ENCODE results near the gene CARMIL1.
"Not testable (repeated sequence)": the region's sequence is repeated elsewhere in the genome, so short reads cannot be mapped to it uniquely, and the experiment has no call there.

CARMIL1 gene

DNA sequence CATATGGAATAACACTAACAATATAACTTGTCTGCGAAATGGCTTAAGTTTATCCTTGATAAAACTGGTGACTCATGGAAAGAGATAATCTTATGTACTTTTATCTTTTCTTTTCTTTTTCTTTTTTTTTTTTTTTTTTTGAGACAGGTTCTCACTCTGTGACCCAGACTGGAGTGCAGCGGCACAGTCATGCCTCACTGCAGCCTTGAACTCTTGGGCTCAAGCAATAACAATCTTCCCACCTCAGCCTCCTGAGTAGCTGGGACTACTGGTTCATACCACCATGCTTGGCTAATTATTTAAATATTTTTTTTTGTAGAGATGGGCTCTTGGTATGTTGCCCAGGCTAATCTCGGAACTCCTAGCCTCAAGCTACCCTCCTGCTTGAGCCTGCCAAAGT lies 304.7 kb downstream of the CARMIL1 start:
- no peaks in the 10 kb centered on the region for H3K36me3 ChIP-seq (ENCODE audit: control insufficient read depth in 1 of 2, insufficient read depth in 2 of 2, low read length in 2 of 2)
- no peaks in the 10 kb centered on the region for H3K27me3 ChIP-seq (ENCODE audit: low read depth, low read length)
- no peaks in the 10 kb centered on the region for H3K9me3 ChIP-seq (ENCODE audit: control insufficient read depth in 1 of 2, low read length in 2 of 2)
- no peak overlapping the region for H3K27ac ChIP-seq (ENCODE audit: low read length)
- H3K4me1 ChIP-seq (ENCODE audit: control insufficient read depth in 1 of 2, insufficient read depth in 2 of 2, low read length in 2 of 2) = no peaks in the 10 kb centered on the region
- no peak overlapping the region for H3K4me3 ChIP-seq (ENCODE audit: low read depth in 1 of 2, low read length in 2 of 2)

DNA sequence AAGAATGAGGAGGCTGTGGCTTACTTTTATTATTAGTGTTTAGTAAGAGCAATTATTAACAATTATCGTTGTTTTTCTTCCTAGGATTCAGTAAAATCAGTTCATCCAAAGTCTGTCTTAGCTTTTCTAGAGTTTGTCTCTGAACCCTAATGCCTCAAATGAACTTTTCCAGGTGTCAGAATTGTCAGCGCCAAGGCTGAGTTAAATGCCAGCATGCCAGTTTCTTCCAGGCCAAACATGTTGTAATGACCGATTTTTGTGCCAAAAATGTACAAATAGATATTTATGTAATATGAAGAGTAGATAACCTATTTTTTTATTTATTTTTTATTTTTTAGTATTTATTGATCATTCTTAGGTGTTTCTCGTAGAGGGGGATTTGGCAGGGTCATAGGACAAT lies 306.1 kb downstream of the CARMIL1 start:
- no peaks in the 10 kb centered on the region for H3K27me3 ChIP-seq (ENCODE audit: low read depth, low read length)
- no peak overlapping the region for H3K27ac ChIP-seq (ENCODE audit: low read length)
- no peaks in the 10 kb centered on the region for H3K36me3 ChIP-seq (ENCODE audit: control insufficient read depth in 1 of 2, insufficient read depth in 2 of 2, low read length in 2 of 2)
- no peaks in the 10 kb centered on the region for H3K4me1 ChIP-seq (ENCODE audit: control insufficient read depth in 1 of 2, insufficient read depth in 2 of 2, low read length in 2 of 2)
- H3K4me3 ChIP-seq (ENCODE audit: low read depth in 1 of 2, low read length in 2 of 2) = no peak overlapping the region
- no peaks in the 10 kb centered on the region for H3K9me3 ChIP-seq (ENCODE audit: control insufficient read depth in 1 of 2, low read length in 2 of 2)

DNA sequence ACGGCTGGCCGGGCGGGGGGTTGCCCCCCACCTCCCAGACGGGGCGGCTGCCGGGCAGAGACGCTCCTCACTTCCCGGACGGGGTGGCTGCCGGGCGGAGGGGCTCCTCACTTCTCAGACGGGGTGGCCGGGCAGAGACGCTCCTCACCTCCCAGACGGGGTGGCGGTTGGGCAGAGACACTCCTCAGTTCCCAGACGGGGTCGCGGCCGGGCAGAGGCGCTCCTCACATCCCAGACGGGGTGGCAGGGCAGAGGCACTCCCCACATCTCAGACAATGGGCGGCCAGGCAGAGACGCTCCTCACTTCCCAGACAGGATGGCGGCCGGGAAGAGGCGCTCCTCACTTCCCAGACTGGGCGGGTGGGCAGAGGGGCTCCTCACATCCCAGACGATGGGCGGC lies 306.9 kb downstream of the CARMIL1 start:
- not testable (repeated sequence) for H3K36me3 ChIP-seq (ENCODE audit: control insufficient read depth in 1 of 2, insufficient read depth in 2 of 2, low read length in 2 of 2); H3K4me1 ChIP-seq (ENCODE audit: control insufficient read depth in 1 of 2, insufficient read depth in 2 of 2, low read length in 2 of 2); H3K27ac ChIP-seq (ENCODE audit: low read length); H3K4me3 ChIP-seq (ENCODE audit: low read depth in 1 of 2, low read length in 2 of 2); H3K27me3 ChIP-seq (ENCODE audit: low read depth, low read length); H3K9me3 ChIP-seq (ENCODE audit: control insufficient read depth in 1 of 2, low read length in 2 of 2)

DNA sequence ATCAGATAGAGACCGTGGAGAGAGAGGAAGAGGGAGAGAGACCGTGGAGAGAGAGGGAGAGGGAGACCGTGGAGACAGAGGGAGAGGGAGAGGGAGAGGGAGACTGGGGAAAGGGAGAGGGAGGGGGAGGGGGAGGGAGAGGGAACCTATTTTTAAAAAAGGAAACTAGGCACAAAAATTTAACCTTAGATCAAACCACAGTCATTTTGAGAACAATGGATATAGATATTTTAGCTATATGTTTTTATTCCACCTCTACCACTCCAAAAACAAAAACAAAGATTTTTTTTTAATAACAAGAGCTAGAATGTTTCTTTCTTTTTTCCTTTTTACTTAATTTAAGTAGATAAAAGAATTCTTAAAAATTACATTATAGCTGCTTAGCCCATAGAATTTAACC lies 307.8 kb downstream of the CARMIL1 start:
- Histone ChIP-seq H3K27ac (ENCODE audit: low read length) (no peak overlapping the region), H3K4me3 (ENCODE audit: low read depth in 1 of 2, low read length in 2 of 2) (no peak overlapping the region), H3K4me1 (ENCODE audit: control insufficient read depth in 1 of 2, insufficient read depth in 2 of 2, low read length in 2 of 2) (no peaks in the 10 kb centered on the region), H3K27me3 (ENCODE audit: low read depth, low read length) (no peaks in the 10 kb centered on the region), H3K36me3 (ENCODE audit: control insufficient read depth in 1 of 2, insufficient read depth in 2 of 2, low read length in 2 of 2) (no peaks in the 10 kb centered on the region), H3K9me3 (ENCODE audit: control insufficient read depth in 1 of 2, low read length in 2 of 2) (no peaks in the 10 kb centered on the region)

DNA sequence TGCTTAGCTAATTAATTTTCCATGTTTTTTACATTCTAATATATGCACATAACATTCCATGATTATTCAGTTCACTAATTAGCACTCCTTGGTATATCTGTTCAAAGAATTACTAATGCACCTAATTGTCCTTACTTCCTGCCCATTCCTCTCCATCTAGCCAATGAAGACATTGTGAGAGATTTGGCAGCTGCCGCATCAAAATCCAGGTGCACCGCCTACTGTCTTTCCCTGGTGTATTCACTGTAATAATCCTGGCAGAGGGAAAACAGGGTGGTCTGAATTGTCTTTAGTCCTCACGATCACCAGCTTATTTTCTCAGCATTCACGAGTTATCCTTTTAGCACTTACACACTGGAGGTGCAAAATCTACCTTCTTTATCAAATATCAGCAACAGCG lies 311.8 kb downstream of the CARMIL1 start:
- Histone ChIP-seq H3K4me3 (ENCODE audit: low read depth in 1 of 2, low read length in 2 of 2) (no peak overlapping the region), H3K9me3 (ENCODE audit: control insufficient read depth in 1 of 2, low read length in 2 of 2) (no peaks in the 10 kb centered on the region), H3K36me3 (ENCODE audit: control insufficient read depth in 1 of 2, insufficient read depth in 2 of 2, low read length in 2 of 2) (peaks cover 0 to 8% of the 10 kb centered on the region in 2 donors), H3K4me1 (ENCODE audit: control insufficient read depth in 1 of 2, insufficient read depth in 2 of 2, low read length in 2 of 2) (no peaks in the 10 kb centered on the region), H3K27ac (ENCODE audit: low read length) (no peak overlapping the region), H3K27me3 (ENCODE audit: low read depth, low read length) (no peaks in the 10 kb centered on the region)

DNA sequence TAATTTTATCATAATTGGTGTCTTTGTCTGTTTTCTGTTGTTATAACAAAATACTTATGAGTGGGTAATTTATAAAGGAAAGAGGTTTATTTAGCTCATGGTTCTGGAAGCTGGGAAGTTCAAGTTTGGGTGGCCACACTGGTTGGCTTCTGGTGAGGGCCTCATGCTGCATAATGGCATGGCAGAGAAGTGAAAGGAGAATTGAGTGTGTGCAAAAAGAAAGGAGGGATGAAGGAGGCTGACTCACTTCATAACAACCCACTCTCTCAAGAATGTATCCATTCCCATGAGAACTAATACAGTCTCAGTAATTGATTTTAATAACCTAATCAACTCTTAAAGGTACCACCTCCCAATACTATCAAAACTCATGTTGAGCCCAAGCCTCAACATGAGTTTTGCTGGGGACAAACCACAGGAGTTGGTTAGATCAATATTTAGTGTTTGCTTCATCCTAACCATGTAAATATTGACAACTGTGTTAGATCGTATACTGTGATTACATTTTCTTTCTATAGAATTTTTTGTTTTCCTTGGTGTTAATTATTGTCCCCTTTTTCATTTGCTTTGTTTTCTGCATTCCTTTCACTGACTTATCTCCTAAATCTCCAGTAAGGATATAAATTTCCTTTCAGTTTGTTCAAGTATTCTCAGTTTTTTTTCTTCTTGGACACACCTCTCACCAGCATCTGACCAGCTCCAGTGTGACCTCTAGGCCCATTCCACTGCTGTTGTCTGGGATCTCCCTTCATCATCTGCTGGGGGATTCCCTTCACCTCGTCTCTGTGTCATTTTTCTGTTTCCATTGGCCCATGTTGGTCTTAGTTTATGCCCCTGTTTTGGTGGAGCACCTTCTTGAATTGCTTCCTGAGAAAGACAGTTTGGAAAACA lies 318.0 kb downstream of the CARMIL1 start:
- H3K27ac ChIP-seq (ENCODE audit: low read length) = no peak overlapping the region
- H3K4me3 ChIP-seq (ENCODE audit: low read depth in 1 of 2, low read length in 2 of 2) = no peak overlapping the region
- peaks cover 0 to 8% of the 10 kb centered on the region in 2 donors for H3K36me3 ChIP-seq (ENCODE audit: control insufficient read depth in 1 of 2, insufficient read depth in 2 of 2, low read length in 2 of 2)
- H3K27me3 ChIP-seq (ENCODE audit: low read depth, low read length) = no peaks in the 10 kb centered on the region
- no peaks in the 10 kb centered on the region for H3K9me3 ChIP-seq (ENCODE audit: control insufficient read depth in 1 of 2, low read length in 2 of 2)
- no peaks in the 10 kb centered on the region for H3K4me1 ChIP-seq (ENCODE audit: control insufficient read depth in 1 of 2, insufficient read depth in 2 of 2, low read length in 2 of 2)

DNA sequence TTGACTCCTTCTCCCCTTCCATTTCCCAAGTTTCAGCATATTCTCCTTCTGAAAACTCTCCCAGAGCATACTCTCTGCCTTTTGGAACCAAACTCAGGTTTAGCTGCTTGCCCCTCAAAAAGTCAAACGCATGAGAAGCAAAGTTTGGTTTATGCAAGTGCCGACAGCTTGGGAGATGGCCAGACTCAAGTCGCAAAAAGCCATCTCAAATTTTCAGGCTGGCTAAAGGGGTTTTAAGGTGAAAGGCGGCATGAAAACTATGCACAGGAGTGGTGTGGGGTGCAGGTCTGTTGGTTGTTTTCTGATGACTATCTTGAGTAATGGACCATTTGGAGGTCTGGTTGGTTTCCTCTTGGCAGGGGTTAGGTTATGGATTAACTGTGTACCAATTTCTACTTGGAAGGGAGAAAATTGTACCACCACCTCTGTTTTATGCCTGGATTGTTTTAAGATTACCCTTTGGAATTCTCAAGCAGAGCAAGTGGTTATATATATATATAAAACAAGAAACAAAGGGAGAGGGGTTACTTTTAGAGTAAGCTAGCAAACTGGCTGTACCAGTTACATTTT lies 320.4 kb downstream of the CARMIL1 start:
- no peaks in the 10 kb centered on the region for H3K9me3 ChIP-seq (ENCODE audit: control insufficient read depth in 1 of 2, low read length in 2 of 2)
- no peaks in the 10 kb centered on the region for H3K27me3 ChIP-seq (ENCODE audit: low read depth, low read length)
- H3K4me3 ChIP-seq (ENCODE audit: low read depth in 1 of 2, low read length in 2 of 2) = no peak overlapping the region
- H3K36me3 ChIP-seq (ENCODE audit: control insufficient read depth in 1 of 2, insufficient read depth in 2 of 2, low read length in 2 of 2) = peaks cover 0 to 2% of the 10 kb centered on the region in 2 donors
- no peaks in the 10 kb centered on the region for H3K4me1 ChIP-seq (ENCODE audit: control insufficient read depth in 1 of 2, insufficient read depth in 2 of 2, low read length in 2 of 2)
- H3K27ac ChIP-seq (ENCODE audit: low read length) = no peak overlapping the region

DNA sequence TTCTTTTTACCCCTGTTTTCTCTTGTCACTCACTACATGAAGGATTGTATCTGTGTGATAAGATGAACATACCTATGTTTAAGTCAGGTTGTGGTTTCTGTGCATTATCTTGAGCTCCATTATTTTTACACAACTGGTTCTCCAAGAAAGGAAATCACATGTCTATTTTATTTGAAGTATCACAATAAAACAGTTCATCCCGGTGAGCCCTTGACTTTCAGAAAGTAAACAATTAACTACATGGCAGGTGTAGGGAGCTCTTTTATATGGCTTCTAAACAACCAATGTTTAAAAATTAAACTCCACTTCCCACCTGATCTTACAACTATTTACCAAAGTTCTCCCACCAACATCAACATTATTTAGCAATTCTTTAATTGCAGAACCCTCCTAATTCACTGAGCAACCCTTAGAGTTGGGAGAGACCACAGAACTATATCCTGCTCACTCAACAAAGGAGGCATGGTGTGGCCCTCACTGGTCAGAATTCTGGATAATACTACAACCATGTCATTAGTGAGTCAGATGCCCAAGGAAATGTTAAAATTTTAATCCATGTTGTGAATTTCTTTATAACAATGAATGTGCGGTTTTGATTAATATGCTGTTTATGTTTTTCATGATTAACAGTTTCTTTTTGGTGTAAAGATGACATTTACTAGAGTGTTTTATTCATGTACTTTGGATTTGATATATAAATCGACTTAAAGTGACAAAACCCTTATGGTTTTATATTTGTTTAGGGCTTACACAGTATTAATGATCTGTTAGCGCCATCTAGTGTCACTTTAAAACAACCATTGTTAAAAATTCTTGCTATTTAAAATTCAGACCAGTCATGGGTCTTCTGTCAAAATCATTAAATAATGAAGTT lies 322.9 kb downstream of the CARMIL1 start:
- Histone ChIP-seq H3K27ac (ENCODE audit: low read length) (no peak overlapping the region), H3K4me3 (ENCODE audit: low read depth in 1 of 2, low read length in 2 of 2) (no peak overlapping the region), H3K4me1 (ENCODE audit: control insufficient read depth in 1 of 2, insufficient read depth in 2 of 2, low read length in 2 of 2) (no peaks in the 10 kb centered on the region), H3K36me3 (ENCODE audit: control insufficient read depth in 1 of 2, insufficient read depth in 2 of 2, low read length in 2 of 2) (peaks cover 0 to 4% of the 10 kb centered on the region in 2 donors), H3K9me3 (ENCODE audit: control insufficient read depth in 1 of 2, low read length in 2 of 2) (no peaks in the 10 kb centered on the region), H3K27me3 (ENCODE audit: low read depth, low read length) (no peaks in the 10 kb centered on the region)

DNA sequence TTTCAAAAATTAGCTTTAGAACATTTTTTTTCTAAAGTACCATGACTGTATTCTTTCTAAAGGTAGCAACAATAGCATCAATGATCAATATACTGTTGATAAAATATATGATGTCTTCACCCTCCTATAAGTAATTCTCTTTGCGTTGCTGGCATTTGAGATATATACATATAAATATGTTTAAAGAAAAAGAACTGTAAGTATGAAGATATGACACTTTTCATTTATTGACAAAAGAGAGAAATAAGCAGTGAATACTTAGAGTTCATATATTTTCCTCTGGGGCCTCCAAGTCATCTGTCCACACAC lies 323.5 kb downstream of the CARMIL1 start:
- no peak overlapping the region for H3K4me3 ChIP-seq (ENCODE audit: low read depth in 1 of 2, low read length in 2 of 2)

DNA sequence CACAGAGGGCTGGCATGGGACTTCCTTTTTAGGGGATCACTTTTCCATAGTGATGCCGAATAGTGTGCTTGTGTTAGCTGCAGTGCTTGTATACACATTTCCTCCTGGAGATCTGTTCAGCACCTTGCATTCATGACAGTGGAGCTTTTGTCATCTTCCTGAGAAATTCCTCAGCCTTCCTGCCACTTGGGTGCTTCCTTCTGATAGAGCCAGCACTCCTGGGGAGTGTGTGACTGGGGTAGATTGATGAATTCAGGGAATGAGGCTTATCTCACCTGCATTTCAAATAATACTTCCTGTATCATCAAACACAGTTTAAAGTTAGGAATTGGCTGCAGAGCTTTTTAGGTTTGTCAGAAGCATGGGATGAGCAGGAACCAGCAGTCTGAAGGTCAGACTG lies 324.1 kb downstream of the CARMIL1 start:
- Histone ChIP-seq H3K27me3 (ENCODE audit: low read depth, low read length) (no peaks in the 10 kb centered on the region), H3K36me3 (ENCODE audit: control insufficient read depth in 1 of 2, insufficient read depth in 2 of 2, low read length in 2 of 2) (peaks cover 0 to 4% of the 10 kb centered on the region in 2 donors), H3K27ac (ENCODE audit: low read length) (no peak overlapping the region), H3K9me3 (ENCODE audit: control insufficient read depth in 1 of 2, low read length in 2 of 2) (no peaks in the 10 kb centered on the region), H3K4me3 (ENCODE audit: low read depth in 1 of 2, low read length in 2 of 2) (no peak overlapping the region), H3K4me1 (ENCODE audit: control insufficient read depth in 1 of 2, insufficient read depth in 2 of 2, low read length in 2 of 2) (no peaks in the 10 kb centered on the region)

More for the DNA sequence above, 323.5 kb downstream of the CARMIL1 start:
- H3K9me3 ChIP-seq (ENCODE audit: control insufficient read depth in 1 of 2, low read length in 2 of 2) = no peaks in the 10 kb centered on the region
- H3K36me3 ChIP-seq (ENCODE audit: control insufficient read depth in 1 of 2, insufficient read depth in 2 of 2, low read length in 2 of 2) = peaks cover 0 to 4% of the 10 kb centered on the region in 2 donors
- H3K27ac ChIP-seq (ENCODE audit: low read length) = no peak overlapping the region
- H3K4me1 ChIP-seq (ENCODE audit: control insufficient read depth in 1 of 2, insufficient read depth in 2 of 2, low read length in 2 of 2) = no peaks in the 10 kb centered on the region
- no peaks in the 10 kb centered on the region for H3K27me3 ChIP-seq (ENCODE audit: low read depth, low read length)

DNA sequence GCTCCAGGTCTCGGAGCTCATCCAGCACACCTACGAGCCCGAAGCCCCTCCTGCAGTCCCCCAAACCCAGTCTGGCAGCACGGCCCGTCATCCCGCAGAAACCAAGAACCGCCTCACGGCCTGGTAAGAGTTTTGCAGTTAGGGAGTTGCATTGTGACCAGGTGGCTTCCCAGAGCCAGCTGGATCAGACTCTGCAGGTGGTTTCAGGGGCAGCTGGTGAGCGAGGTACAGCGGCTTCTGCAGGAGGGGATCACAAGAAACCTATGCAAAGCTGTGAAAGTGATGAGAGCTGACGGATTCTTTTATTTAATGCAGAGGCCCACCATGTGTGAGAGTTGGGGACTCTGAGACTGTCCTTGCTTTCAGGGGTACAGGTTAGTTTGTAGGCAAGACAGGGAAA lies 327.0 kb downstream of the CARMIL1 start:
- no peaks in the 10 kb centered on the region for H3K9me3 ChIP-seq (ENCODE audit: control insufficient read depth in 1 of 2, low read length in 2 of 2)
- no peaks in the 10 kb centered on the region for H3K27me3 ChIP-seq (ENCODE audit: low read depth, low read length)
- no peak overlapping the region for H3K4me3 ChIP-seq (ENCODE audit: low read depth in 1 of 2, low read length in 2 of 2)
- no peaks in the 10 kb centered on the region for H3K4me1 ChIP-seq (ENCODE audit: control insufficient read depth in 1 of 2, insufficient read depth in 2 of 2, low read length in 2 of 2)
- no peak overlapping the region for H3K27ac ChIP-seq (ENCODE audit: low read length)
- peaks cover 0 to 8% of the 10 kb centered on the region in 2 donors for H3K36me3 ChIP-seq (ENCODE audit: control insufficient read depth in 1 of 2, insufficient read depth in 2 of 2, low read length in 2 of 2)
